HEK293 (cell line): ENCODE measurements around the gene WHRN.

Experiments used
- CTCF ChIA-PET: fragments of 350-600 bp; formaldehyde crosslinking; extraction: SDS; loops from one replicate; lab custom pipeline; 2021; ENCODE audit warnings: antibody characterized with exemption; lab: Yijun Ruan, JAX
- POLR2A ChIA-PET: fragments of 300-600 bp; formaldehyde crosslinking; extraction: SDS; loops from one replicate; lab custom pipeline; 2020; ENCODE audit warnings: antibody characterized with exemption, inconsistent platforms; lab: Yijun Ruan, JAX
- H3K27ac ChIP-seq: fragments of 200-500 bp; sonication (Bioruptor generic); 2 replicates; pipeline ENCODE4 v1.5.1; 2014; ENCODE audit warnings: low read depth, low read length, control low read depth, inconsistent platforms; ENCODE audit errors: extremely low read depth
- H3K36me3 ChIP-seq, 2 experiments: fragments of 200-500 bp in 1 of 2; sonication (Bioruptor generic) in 1 of 2; 1 replicate in 1 of 2; 2 replicates in 1 of 2; pipeline ENCODE4 v1.5.1; 2014 to 2017; ENCODE audit warnings: inconsistent platforms in 2 of 2, low read length in 2 of 2; ENCODE audit not compliant: control insufficient read depth in 2 of 2, insufficient read depth in 1 of 2
- H3K4me1 ChIP-seq: fragments of 200-500 bp; sonication (Bioruptor generic); 2 replicates; pipeline ENCODE4 v1.5.1; 2014; ENCODE audit warnings: mild to moderate bottlenecking, low read length, inconsistent platforms; ENCODE audit not compliant: control insufficient read depth, insufficient read depth
- H3K4me3 ChIP-seq: 2 replicates; pipeline ENCODE4 v1.5.1; 2011; ENCODE audit warnings: low read depth, mild to moderate bottlenecking, control low read depth, low read length, moderate library complexity
- H3K9me3 ChIP-seq: fragments of 200-500 bp; sonication (Bioruptor generic); 2 replicates; pipeline ENCODE4 v1.5.1; 2014; ENCODE audit warnings: low read depth, low read length, inconsistent platforms; ENCODE audit not compliant: control insufficient read depth, insufficient read depth
- EGR2 ChIP-seq: fragments of 450-650 bp; formaldehyde crosslinking; IDR thresholded peaks from 2 replicates; pipeline ENCODE4 v1.5.1; 2016; ENCODE audit warnings: low read depth, missing biosample characterization, missing genetic modification characterization
- HIC1 ChIP-seq: fragments of 450-650 bp; formaldehyde crosslinking; IDR thresholded peaks from 2 replicates; pipeline ENCODE4 v1.5.1; 2016; ENCODE audit warnings: missing biosample characterization, missing genetic modification characterization
- KLF7 ChIP-seq: fragments of 450-650 bp; formaldehyde crosslinking; IDR thresholded peaks from 2 replicates; pipeline ENCODE4 v1.5.1; 2016; ENCODE audit warnings: missing biosample characterization, missing genetic modification characterization, borderline replicate concordance
- MEIS1 ChIP-seq: sonication (generic); formaldehyde crosslinking; IDR thresholded peaks from 2 replicates; pipeline ENCODE4 v1.8.1; 2022; ENCODE audit warnings: missing genetic modification reagents, mild to moderate bottlenecking, borderline replicate concordance
- MZF1 ChIP-seq: fragments of 450-650 bp; formaldehyde crosslinking; IDR thresholded peaks from 2 replicates; pipeline ENCODE4 v1.5.1; 2017; ENCODE audit warnings: missing biosample characterization, missing genetic modification characterization, borderline replicate concordance
- OVOL3 ChIP-seq: fragments of 450-650 bp; formaldehyde crosslinking; IDR thresholded peaks from 2 replicates; pipeline ENCODE4 v1.5.1; 2016; ENCODE audit warnings: missing biosample characterization, missing genetic modification characterization
- REST ChIP-seq: fragments of 450-650 bp; formaldehyde crosslinking; IDR thresholded peaks from 2 replicates; pipeline ENCODE4 v1.5.1; 2016; ENCODE audit warnings: missing biosample characterization, missing genetic modification characterization
- SP7 ChIP-seq: fragments of 450-650 bp; formaldehyde crosslinking; IDR thresholded peaks from 2 replicates; pipeline ENCODE4 v1.5.1; 2016; ENCODE audit warnings: missing biosample characterization, missing genetic modification characterization
- WT1 ChIP-seq: fragments of 450-650 bp; formaldehyde crosslinking; IDR thresholded peaks from 2 replicates; pipeline ENCODE4 v1.5.1; 2016; ENCODE audit warnings: missing biosample characterization, missing genetic modification characterization
- ZBTB20 ChIP-seq: fragments of 450-650 bp; formaldehyde crosslinking; IDR thresholded peaks from 2 replicates; pipeline ENCODE4 v1.5.1; 2016; ENCODE audit warnings: missing biosample characterization, missing genetic modification characterization
- ZFP3 ChIP-seq: fragments of 450-650 bp; formaldehyde crosslinking; IDR thresholded peaks from 2 replicates; pipeline ENCODE4 v1.5.1; 2016; ENCODE audit warnings: low read depth, missing biosample characterization, missing genetic modification characterization
- ZFP69B ChIP-seq: fragments of 450-650 bp; formaldehyde crosslinking; IDR thresholded peaks from 2 replicates; pipeline ENCODE4 v1.5.1; 2016; ENCODE audit warnings: missing biosample characterization, missing genetic modification characterization
- ZNF121 ChIP-seq: fragments of 450-650 bp; formaldehyde crosslinking; IDR thresholded peaks from 2 replicates; pipeline ENCODE4 v1.5.1; 2016; ENCODE audit warnings: missing biosample characterization, missing genetic modification characterization
- ZNF132 ChIP-seq: fragments of 450-650 bp; formaldehyde crosslinking; IDR thresholded peaks from 2 replicates; pipeline ENCODE4 v1.5.1; 2017; ENCODE audit warnings: missing biosample characterization, missing genetic modification characterization, borderline replicate concordance
- ZNF140 ChIP-seq: fragments of 450-650 bp; formaldehyde crosslinking; IDR thresholded peaks from 2 replicates; pipeline ENCODE4 v1.5.1; 2016; ENCODE audit warnings: missing biosample characterization, missing genetic modification characterization
- ZNF223 ChIP-seq: fragments of 450-650 bp; formaldehyde crosslinking; IDR thresholded peaks from 2 replicates; pipeline ENCODE4 v1.5.1; 2016; ENCODE audit warnings: missing biosample characterization, missing genetic modification characterization
- ZNF26 ChIP-seq: fragments of 450-650 bp; formaldehyde crosslinking; IDR thresholded peaks from 2 replicates; pipeline ENCODE4 v1.5.1; 2016; ENCODE audit warnings: missing biosample characterization, missing genetic modification characterization
- ZNF280C ChIP-seq: fragments of 450-650 bp; formaldehyde crosslinking; IDR thresholded peaks from 2 replicates; pipeline ENCODE4 v1.5.1; 2016; ENCODE audit warnings: missing biosample characterization, missing genetic modification characterization
- ZNF335 ChIP-seq: fragments of 450-650 bp; formaldehyde crosslinking; conservative IDR thresholded peaks from 2 replicates; pipeline ENCODE4 v1.5.1; 2016; ENCODE audit warnings: missing biosample characterization, missing genetic modification characterization
- ZNF362 ChIP-seq: fragments of 450-650 bp; formaldehyde crosslinking; IDR thresholded peaks from 2 replicates; pipeline ENCODE4 v1.5.1; 2016; ENCODE audit warnings: missing biosample characterization, missing genetic modification characterization
- ZNF423 ChIP-seq: fragments of 450-650 bp; formaldehyde crosslinking; IDR thresholded peaks from 2 replicates; pipeline ENCODE4 v1.5.1; 2016; ENCODE audit warnings: missing biosample characterization, missing genetic modification characterization
- ZNF585B ChIP-seq: fragments of 450-650 bp; formaldehyde crosslinking; IDR thresholded peaks from 2 replicates; pipeline ENCODE4 v1.5.1; 2016; ENCODE audit warnings: missing biosample characterization, missing genetic modification characterization
- ZNF660 ChIP-seq: fragments of 450-650 bp; IDR thresholded peaks from 2 replicates; pipeline ENCODE4 v1.5.1; 2018; ENCODE audit warnings: missing biosample characterization, mild to moderate bottlenecking, missing genetic modification characterization
- ZNF837 ChIP-seq: fragments of 450-650 bp; formaldehyde crosslinking; IDR thresholded peaks from 2 replicates; pipeline ENCODE4 v1.5.1; 2016; ENCODE audit warnings: missing biosample characterization, missing genetic modification characterization
- ZXDB ChIP-seq: fragments of 450-650 bp; formaldehyde crosslinking; IDR thresholded peaks from 2 replicates; pipeline ENCODE4 v1.5.1; 2016; ENCODE audit warnings: missing biosample characterization, missing genetic modification characterization

The WHRN gene

GRCh38 chr9:114505187-114506081 lies at the start of gene WHRN:
TSS of gene WHRN (minus strand) at chr9:114505473. CDS start at chr9:114504801, 672 bp downstream.
- Histone ChIP-seq H3K4me1 (peaks cover 10% of the 10 kb centered on the region), H3K27ac (no peak within 1 kb of the TSS; the same call in 1 of the 2 replicates), H3K36me3 (no peaks in the 10 kb centered on the region), H3K4me3 (peak within 1 kb of the TSS; percentile 66), H3K9me3 (no peaks in the 10 kb centered on the region)
- CTCF ChIA-PET = interaction anchor here (0.9 to 2.3 kb wide), 4 partner anchors 17 to 100 kb away, joined by 3 to 21 read pairs (median 6); no protein-coding TSS in a partner anchor
- POLR2A ChIA-PET = interaction anchor here (5.5 kb wide), 1 partner anchor 82 kb away, joined by 31 read pairs; the partner anchor contains the start of gene ATP6V1G1
- TF ChIP-seq KLF7 (tag by site-specific recombination) = no peak
- no peak for TF ChIP-seq ZNF26 (tag by site-specific recombination)
- no peak for TF ChIP-seq ZNF423 (tag by site-specific recombination)
- TF ChIP-seq HIC1 = no peak
- TF ChIP-seq ZNF121 (tag by site-specific recombination) = no peak
- no peak for TF ChIP-seq REST (tag by site-specific recombination)
- no peak for TF ChIP-seq ZNF362
- TF ChIP-seq EGR2 (tag by site-specific recombination) = no peak
- no peak for TF ChIP-seq ZNF132 (tag by site-specific recombination)
- TF ChIP-seq ZXDB (tag by site-specific recombination) = no peak
- no peak for TF ChIP-seq ZNF585B (tag by site-specific recombination)
- peak; percentile 62 for TF ChIP-seq ZNF335 (tag by site-specific recombination)
- TF ChIP-seq ZFP3 (tag by site-specific recombination) = no peak
- no peak for TF ChIP-seq SP7 (tag by site-specific recombination)
- peak; percentile 84 for TF ChIP-seq ZBTB20 (tag by site-specific recombination)
- TF ChIP-seq ZNF280C (tag by site-specific recombination) = no peak
- TF ChIP-seq MEIS1 (CRISPR knock-in tag) = no peak
- no peak for TF ChIP-seq ZFP69B (tag by site-specific recombination)
- TF ChIP-seq MZF1 (tag by site-specific recombination) = no peak
- TF ChIP-seq ZNF837 (tag by site-specific recombination) = no peak
- no peak for TF ChIP-seq ZNF223 (tag by site-specific recombination)
- TF ChIP-seq ZNF660 (tag by site-specific recombination) = no peak
- no peak for TF ChIP-seq WT1 (tag by site-specific recombination)
- TF ChIP-seq OVOL3 (tag by site-specific recombination) = no peak
- no peak for TF ChIP-seq ZNF140
